ENCODE data around the gene RAB8B.

DNA sequence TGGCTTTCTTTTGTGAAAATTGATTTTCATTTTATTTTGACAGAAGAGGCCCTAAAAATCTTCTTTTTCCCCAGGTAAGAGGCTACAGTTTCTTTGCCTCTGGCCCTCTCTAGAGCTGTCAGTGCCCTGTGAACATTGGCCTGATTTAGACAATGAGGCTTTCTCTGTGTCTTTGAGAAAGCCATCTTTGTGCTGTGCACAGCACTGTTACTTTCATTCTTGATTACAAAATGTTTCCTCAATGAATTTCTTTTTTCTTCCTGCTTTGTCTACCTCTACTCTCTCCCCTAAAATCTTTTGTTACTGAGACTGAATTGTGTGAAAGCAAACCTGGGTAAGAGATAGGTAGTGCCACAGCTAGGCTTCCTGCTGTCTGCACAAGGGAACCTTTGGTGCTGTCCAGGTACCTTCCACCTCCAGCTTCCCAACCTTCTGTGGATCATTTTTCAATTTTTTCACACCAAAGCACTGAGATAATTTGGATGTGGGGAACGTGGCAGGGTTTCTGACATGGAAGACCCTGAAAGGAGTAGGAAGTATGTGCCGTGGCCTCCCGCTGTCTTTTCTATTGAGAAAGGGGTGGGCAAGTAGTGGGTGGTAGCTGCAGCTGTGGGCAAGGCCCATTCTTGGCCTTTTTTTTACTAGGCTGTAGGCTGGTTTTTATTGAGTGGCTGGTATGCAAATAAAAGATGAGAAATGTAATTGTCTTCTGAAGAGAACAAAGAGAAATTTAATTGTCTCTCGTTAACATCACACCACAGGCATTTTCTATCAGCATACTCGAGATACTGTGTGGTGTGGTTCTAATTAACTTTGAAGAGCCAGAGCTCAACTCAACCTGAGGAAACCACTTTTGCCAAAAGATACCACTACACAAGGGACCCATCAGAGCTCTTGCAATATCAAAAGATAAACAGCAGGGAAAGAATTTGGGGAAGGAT, 21.0 kb downstream of the RAB8B start:
- TF ChIP-seq, protein P1, sequence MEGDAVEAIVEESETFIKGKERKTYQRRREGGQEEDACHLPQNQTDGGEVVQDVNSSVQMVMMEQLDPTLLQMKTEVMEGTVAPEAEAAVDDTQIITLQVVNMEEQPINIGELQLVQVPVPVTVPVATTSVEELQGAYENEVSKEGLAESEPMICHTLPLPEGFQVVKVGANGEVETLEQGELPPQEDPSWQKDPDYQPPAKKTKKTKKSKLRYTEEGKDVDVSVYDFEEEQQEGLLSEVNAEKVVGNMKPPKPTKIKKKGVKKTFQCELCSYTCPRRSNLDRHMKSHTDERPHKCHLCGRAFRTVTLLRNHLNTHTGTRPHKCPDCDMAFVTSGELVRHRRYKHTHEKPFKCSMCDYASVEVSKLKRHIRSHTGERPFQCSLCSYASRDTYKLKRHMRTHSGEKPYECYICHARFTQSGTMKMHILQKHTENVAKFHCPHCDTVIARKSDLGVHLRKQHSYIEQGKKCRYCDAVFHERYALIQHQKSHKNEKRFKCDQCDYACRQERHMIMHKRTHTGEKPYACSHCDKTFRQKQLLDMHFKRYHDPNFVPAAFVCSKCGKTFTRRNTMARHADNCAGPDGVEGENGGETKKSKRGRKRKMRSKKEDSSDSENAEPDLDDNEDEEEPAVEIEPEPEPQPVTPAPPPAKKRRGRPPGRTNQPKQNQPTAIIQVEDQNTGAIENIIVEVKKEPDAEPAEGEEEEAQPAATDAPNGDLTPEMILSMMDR (IDR thresholded peaks at IDR 0.05) = no peak
- TF ChIP-seq POLR2AphosphoS5 (IDR thresholded peaks at IDR 0.05) = no peak

Data from suprapubic skin (tissue), 3 donors.